H9 (cell line): Measurements from ENCODE around the gene CLIP1. TPM values are rescaled to one million over a fixed set of nuclear protein-coding genes. Genes with fewer than 3 reads are reported as not detected.

Experiments used
- DNase-seq: peaks from one replicate; pipeline ENCODE4 v3.0.0-alpha.2; 2017
- H2AFZ ChIP-seq: one replicate; pipeline ENCODE4 v1.6.1; 2013; ENCODE audit warnings: mild to moderate bottlenecking, low read length, control low read depth, moderate library complexity
- H2AK5ac ChIP-seq: 2 replicates; pipeline ENCODE4 v1.6.1; 2013; ENCODE audit warnings: low read length, control low read depth, mixed read lengths; ENCODE audit not compliant: insufficient read length
- H2BK120ac ChIP-seq: one replicate; pipeline ENCODE4 v1.6.1; 2013; ENCODE audit warnings: low read depth, mild to moderate bottlenecking, low read length, control low read depth, inconsistent platforms; ENCODE audit not compliant: poor library complexity, severe bottlenecking
- H2BK12ac ChIP-seq: 2 replicates; pipeline ENCODE4 v1.6.1; 2013; ENCODE audit warnings: low read length, control low read depth, mixed read lengths, low read depth; ENCODE audit not compliant: insufficient read length
- H2BK15ac ChIP-seq: 2 replicates; pipeline ENCODE4 v1.6.1; 2013; ENCODE audit warnings: low read depth, low read length, control low read depth
- H2BK20ac ChIP-seq: one replicate; pipeline ENCODE4 v1.6.1; 2013; ENCODE audit warnings: low read depth, mild to moderate bottlenecking, low read length, control low read depth, inconsistent platforms; ENCODE audit not compliant: poor library complexity, severe bottlenecking
- H2BK5ac ChIP-seq: 2 replicates; pipeline ENCODE4 v1.6.1; 2013; ENCODE audit warnings: low read length, control low read depth, mixed read lengths; ENCODE audit not compliant: insufficient read length
- H3K14ac ChIP-seq: 2 replicates; pipeline ENCODE4 v1.6.1; 2013; ENCODE audit warnings: low read length, control low read depth; ENCODE audit not compliant: insufficient read depth
- H3K18ac ChIP-seq: 2 replicates; pipeline ENCODE4 v1.6.1; 2013; ENCODE audit warnings: low read depth, mild to moderate bottlenecking, mixed read lengths, low read length, control low read depth; ENCODE audit not compliant: insufficient read length
- H3K23ac ChIP-seq: 2 replicates; pipeline ENCODE4 v1.6.1; 2013; ENCODE audit warnings: low read length, control low read depth, mixed read lengths, low read depth; ENCODE audit not compliant: insufficient read length
- H3K23me2 ChIP-seq: 2 replicates; pipeline ENCODE4 v1.6.1; 2013; ENCODE audit warnings: low read depth, mild to moderate bottlenecking, mixed read lengths, low read length, control low read depth; ENCODE audit not compliant: insufficient read length, poor library complexity, severe bottlenecking
- H3K27ac ChIP-seq: 2 replicates; pipeline ENCODE4 v1.5.1; 2013; ENCODE audit warnings: low read length, control low read depth, mixed read lengths, low read depth; ENCODE audit not compliant: insufficient read length
- H3K27me3 ChIP-seq: 2 replicates; pipeline ENCODE4 v1.6.1; 2013; ENCODE audit warnings: low read length, control low read depth, inconsistent platforms; ENCODE audit not compliant: insufficient read depth
- H3K4ac ChIP-seq: 2 replicates; pipeline ENCODE4 v1.6.1; 2013; ENCODE audit warnings: low read depth, mild to moderate bottlenecking, control low read depth, inconsistent platforms, low read length, moderate library complexity
- H3K4me1 ChIP-seq: 2 replicates; pipeline ENCODE4 v1.6.1; 2013; ENCODE audit warnings: low read length, control low read depth, inconsistent platforms; ENCODE audit not compliant: insufficient read depth
- H3K4me2 ChIP-seq: 2 replicates; pipeline ENCODE4 v1.6.1; 2013; ENCODE audit warnings: low read length, control low read depth, mixed read lengths; ENCODE audit not compliant: insufficient read length, insufficient read depth
- H3K56ac ChIP-seq: 2 replicates; pipeline ENCODE4 v1.6.1; 2013; ENCODE audit warnings: low read depth, mild to moderate bottlenecking, mixed read lengths, low read length, control low read depth; ENCODE audit not compliant: insufficient read length
- H3K79me1 ChIP-seq: 2 replicates; pipeline ENCODE4 v1.6.1; 2013; ENCODE audit warnings: low read depth, mild to moderate bottlenecking, moderate library complexity, low read length, control low read depth, inconsistent platforms; ENCODE audit not compliant: insufficient read depth, poor library complexity, severe bottlenecking
- H3K79me2 ChIP-seq: 2 replicates; pipeline ENCODE4 v1.6.1; 2013; ENCODE audit warnings: low read length, control low read depth, inconsistent platforms; ENCODE audit not compliant: insufficient read depth
- H3K9ac ChIP-seq: 2 replicates; pipeline ENCODE4 v1.6.1; 2013; ENCODE audit warnings: low read length, control low read depth, mixed read lengths; ENCODE audit not compliant: insufficient read length; ENCODE audit errors: extremely low read depth
- H3K9me3 ChIP-seq: one replicate; pipeline ENCODE4 v1.6.1; 2013; ENCODE audit warnings: low read depth, low read length, inconsistent platforms; ENCODE audit not compliant: control insufficient read depth
- H3T11ph ChIP-seq: one replicate; pipeline ENCODE4 v1.6.1; 2013; ENCODE audit warnings: mild to moderate bottlenecking, low read length, control low read depth, inconsistent platforms
- H4K20me1 ChIP-seq: one replicate; pipeline ENCODE4 v1.6.1; 2013; ENCODE audit not compliant: control insufficient read depth, insufficient read length, insufficient read depth
- H4K5ac ChIP-seq: 2 replicates; pipeline ENCODE4 v1.6.1; 2013; ENCODE audit warnings: low read depth, mild to moderate bottlenecking, mixed read lengths, low read length, control low read depth; ENCODE audit not compliant: insufficient read length
- H4K8ac ChIP-seq: replicated peaks from 2 replicates; pipeline ENCODE4 v1.6.1; 2013; ENCODE audit warnings: low read length, control low read depth, mixed read lengths, low read depth; ENCODE audit not compliant: insufficient read length
- H4K91ac ChIP-seq: 2 replicates; pipeline ENCODE4 v1.6.1; 2013; ENCODE audit warnings: low read depth, mild to moderate bottlenecking, moderate library complexity, mixed read lengths, low read length, control low read depth; ENCODE audit not compliant: insufficient read length
- H3K27ac Mint-ChIP-seq, 3 experiments: 2 replicates in 2 of 3; 3 replicates in 1 of 3; pipeline ENCODE4 v1.8.0; 2020 to 2021; ENCODE audit warnings: mixed read lengths in 3 of 3, mild to moderate bottlenecking in 1 of 3, moderate library complexity in 1 of 3
- H3K27me3 Mint-ChIP-seq: 2 replicates; pipeline ENCODE4 v1.8.0; 2021; ENCODE audit warnings: low read depth, mild to moderate bottlenecking, moderate library complexity, mixed read lengths
- H3K36me3 Mint-ChIP-seq, 3 experiments: 2 replicates in 2 of 3; 3 replicates in 1 of 3; pipeline ENCODE4 v1.8.0; 2020 to 2021; ENCODE audit warnings: low read depth in 3 of 3, mixed read lengths in 3 of 3; ENCODE audit not compliant: insufficient read depth in 1 of 3
- H3K4me1 Mint-ChIP-seq, 2 experiments: 2 replicates each; pipeline ENCODE4 v1.8.0; 2020; ENCODE audit warnings: mixed read lengths in 2 of 2
- H3K4me3 Mint-ChIP-seq, 2 experiments: 2 replicates in 1 of 2; 3 replicates in 1 of 2; pipeline ENCODE4 v1.8.0; 2020 to 2021; ENCODE audit warnings: mild to moderate bottlenecking in 2 of 2, mixed read lengths in 2 of 2, moderate library complexity in 1 of 2
- H3K9me3 Mint-ChIP-seq, 2 experiments: 2 replicates in 1 of 2; 3 replicates in 1 of 2; pipeline ENCODE4 v1.8.0; 2020; ENCODE audit warnings: mild to moderate bottlenecking in 2 of 2, mixed read lengths in 2 of 2, moderate library complexity in 1 of 2
- WGBS: extraction: QIAGEN DNeasy Blood & Tissue Kit; methylation state at CpG from one replicate; pipeline ENCODE4 v1.1.7; 2013; ENCODE audit warnings: missing lambda C conversion rate, low lambda C conversion rate, mixed read lengths; ENCODE audit not compliant: insufficient read length; ENCODE audit errors: extremely low coverage; 5-methylcytosine and 5-hydroxymethylcytosine counted together
- total RNA-seq: library from RNA; stranded (reverse); gene quantifications from 2 replicates; pipeline ENCODE4 v1.2.1, GENCODE V29; 2021
- TF ChIP-seq, protein P1 (sequence below): fragments of 200-600 bp; sonication (generic); conservative IDR thresholded peaks from 3 replicates; pipeline ENCODE4 v1.8.0; 2021; ENCODE audit warnings: antibody characterized with exemption, mild to moderate bottlenecking

The CLIP1 gene
- total RNA-seq, 1 experiment from 2014 or later = 23.6 TPM

- H3T11ph ChIP-seq = no peak overlapping the region
- no peak overlapping the region for H3K27ac Mint-ChIP-seq
- H2AFZ ChIP-seq = no peak overlapping the region
- no peak overlapping the region for H2BK20ac ChIP-seq
- no peaks in the 10 kb centered on the region for H3K27me3 Mint-ChIP-seq
- H3K4me3 Mint-ChIP-seq = no peak overlapping the region
- no peaks in the 10 kb centered on the region for H3K23me2 ChIP-seq
- no peak overlapping the region for H2BK15ac ChIP-seq
- no peak overlapping the region for H3K9ac ChIP-seq
- H4K20me1 ChIP-seq = no peaks in the 10 kb centered on the region
- no peak overlapping the region for H2BK120ac ChIP-seq
- H3K9me3 Mint-ChIP-seq = no peaks in the 10 kb centered on the region
- H3K4me2 ChIP-seq = no peak overlapping the region
- no peak for DNase-seq
- TF ChIP-seq, protein P1, sequence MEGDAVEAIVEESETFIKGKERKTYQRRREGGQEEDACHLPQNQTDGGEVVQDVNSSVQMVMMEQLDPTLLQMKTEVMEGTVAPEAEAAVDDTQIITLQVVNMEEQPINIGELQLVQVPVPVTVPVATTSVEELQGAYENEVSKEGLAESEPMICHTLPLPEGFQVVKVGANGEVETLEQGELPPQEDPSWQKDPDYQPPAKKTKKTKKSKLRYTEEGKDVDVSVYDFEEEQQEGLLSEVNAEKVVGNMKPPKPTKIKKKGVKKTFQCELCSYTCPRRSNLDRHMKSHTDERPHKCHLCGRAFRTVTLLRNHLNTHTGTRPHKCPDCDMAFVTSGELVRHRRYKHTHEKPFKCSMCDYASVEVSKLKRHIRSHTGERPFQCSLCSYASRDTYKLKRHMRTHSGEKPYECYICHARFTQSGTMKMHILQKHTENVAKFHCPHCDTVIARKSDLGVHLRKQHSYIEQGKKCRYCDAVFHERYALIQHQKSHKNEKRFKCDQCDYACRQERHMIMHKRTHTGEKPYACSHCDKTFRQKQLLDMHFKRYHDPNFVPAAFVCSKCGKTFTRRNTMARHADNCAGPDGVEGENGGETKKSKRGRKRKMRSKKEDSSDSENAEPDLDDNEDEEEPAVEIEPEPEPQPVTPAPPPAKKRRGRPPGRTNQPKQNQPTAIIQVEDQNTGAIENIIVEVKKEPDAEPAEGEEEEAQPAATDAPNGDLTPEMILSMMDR = no peak
- H3K4ac ChIP-seq = no peak overlapping the region
- H3K4me1 ChIP-seq = no peaks in the 10 kb centered on the region
- no peak overlapping the region for H2BK5ac ChIP-seq
- no peaks in the 10 kb centered on the region for H3K79me1 ChIP-seq
- H3K18ac ChIP-seq = no peak overlapping the region
- no peaks in the 10 kb centered on the region for H3K4me1 Mint-ChIP-seq
- H3K14ac ChIP-seq = no peak overlapping the region
- H4K8ac ChIP-seq = no peak overlapping the region
- H2AK5ac ChIP-seq = no peak overlapping the region
- WGBS = no CpG with 5 or more reads among the region's 1 CpG
- no peak overlapping the region for H3K23ac ChIP-seq
- no peaks in the 10 kb centered on the region; a peak in 1 of 7 replicates for H3K36me3 Mint-ChIP-seq
- no peaks in the 10 kb centered on the region for H3K27me3 ChIP-seq
- H4K5ac ChIP-seq = no peak overlapping the region
- no peak overlapping the region for H4K91ac ChIP-seq
- H3K27ac ChIP-seq = no peak overlapping the region
- no peaks in the 10 kb centered on the region for H3K79me2 ChIP-seq
- no peak overlapping the region for H3K56ac ChIP-seq
- H3K9me3 ChIP-seq = no peaks in the 10 kb centered on the region
- no peak overlapping the region for H2BK12ac ChIP-seq
Measured at GRCh38 chr12:122304924-122305323, 117.5 kb downstream of the CLIP1 start.
